ENCODE results near the gene ZSWIM8.
"Not testable (repeated sequence)": the region's sequence is repeated elsewhere in the genome, so short reads cannot be mapped to it uniquely, and the experiment has no call there.

Gene ZSWIM8, protein sequence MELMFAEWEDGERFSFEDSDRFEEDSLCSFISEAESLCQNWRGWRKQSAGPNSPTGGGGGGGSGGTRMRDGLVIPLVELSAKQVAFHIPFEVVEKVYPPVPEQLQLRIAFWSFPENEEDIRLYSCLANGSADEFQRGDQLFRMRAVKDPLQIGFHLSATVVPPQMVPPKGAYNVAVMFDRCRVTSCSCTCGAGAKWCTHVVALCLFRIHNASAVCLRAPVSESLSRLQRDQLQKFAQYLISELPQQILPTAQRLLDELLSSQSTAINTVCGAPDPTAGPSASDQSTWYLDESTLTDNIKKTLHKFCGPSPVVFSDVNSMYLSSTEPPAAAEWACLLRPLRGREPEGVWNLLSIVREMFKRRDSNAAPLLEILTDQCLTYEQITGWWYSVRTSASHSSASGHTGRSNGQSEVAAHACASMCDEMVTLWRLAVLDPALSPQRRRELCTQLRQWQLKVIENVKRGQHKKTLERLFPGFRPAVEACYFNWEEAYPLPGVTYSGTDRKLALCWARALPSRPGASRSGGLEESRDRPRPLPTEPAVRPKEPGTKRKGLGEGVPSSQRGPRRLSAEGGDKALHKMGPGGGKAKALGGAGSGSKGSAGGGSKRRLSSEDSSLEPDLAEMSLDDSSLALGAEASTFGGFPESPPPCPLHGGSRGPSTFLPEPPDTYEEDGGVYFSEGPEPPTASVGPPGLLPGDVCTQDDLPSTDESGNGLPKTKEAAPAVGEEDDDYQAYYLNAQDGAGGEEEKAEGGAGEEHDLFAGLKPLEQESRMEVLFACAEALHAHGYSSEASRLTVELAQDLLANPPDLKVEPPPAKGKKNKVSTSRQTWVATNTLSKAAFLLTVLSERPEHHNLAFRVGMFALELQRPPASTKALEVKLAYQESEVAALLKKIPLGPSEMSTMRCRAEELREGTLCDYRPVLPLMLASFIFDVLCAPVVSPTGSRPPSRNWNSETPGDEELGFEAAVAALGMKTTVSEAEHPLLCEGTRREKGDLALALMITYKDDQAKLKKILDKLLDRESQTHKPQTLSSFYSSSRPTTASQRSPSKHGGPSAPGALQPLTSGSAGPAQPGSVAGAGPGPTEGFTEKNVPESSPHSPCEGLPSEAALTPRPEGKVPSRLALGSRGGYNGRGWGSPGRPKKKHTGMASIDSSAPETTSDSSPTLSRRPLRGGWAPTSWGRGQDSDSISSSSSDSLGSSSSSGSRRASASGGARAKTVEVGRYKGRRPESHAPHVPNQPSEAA (N-terminal part only)

GRCh38 chr10:73785211-73785720, at the start of gene ZSWIM8:
Gene ZSWIM8, plus strand, starts transcription at chr10:73785606. Its CDS starts 273 bp downstream, at chr10:73785879.
- DNase-seq, result peak; percentile 99

- not testable (repeated sequence) for DNase-seq
These were observed 44.7 kb upstream of the ZSWIM8 start for GRCh38 chr10:73740501-73741254.

DNA sequence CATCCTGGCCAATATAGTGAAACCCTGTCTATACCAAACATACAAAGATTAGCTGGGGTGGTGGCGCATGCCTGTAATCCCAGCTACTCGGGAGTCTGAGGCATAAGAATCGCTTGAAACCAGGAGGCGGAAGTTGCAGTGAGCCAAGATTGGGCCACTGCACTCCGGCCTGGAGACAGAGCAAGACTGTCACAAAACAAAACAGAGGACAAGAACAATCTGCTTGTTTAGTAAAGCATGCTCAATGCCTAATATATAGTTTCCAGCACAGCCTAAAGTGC, 43.0 kb upstream of the ZSWIM8 start:
- no peak for DNase-seq

GRCh38 chr10:73743327-73743904, 42.0 kb upstream of the ZSWIM8 start:
- DNase-seq, result no peak

DNA sequence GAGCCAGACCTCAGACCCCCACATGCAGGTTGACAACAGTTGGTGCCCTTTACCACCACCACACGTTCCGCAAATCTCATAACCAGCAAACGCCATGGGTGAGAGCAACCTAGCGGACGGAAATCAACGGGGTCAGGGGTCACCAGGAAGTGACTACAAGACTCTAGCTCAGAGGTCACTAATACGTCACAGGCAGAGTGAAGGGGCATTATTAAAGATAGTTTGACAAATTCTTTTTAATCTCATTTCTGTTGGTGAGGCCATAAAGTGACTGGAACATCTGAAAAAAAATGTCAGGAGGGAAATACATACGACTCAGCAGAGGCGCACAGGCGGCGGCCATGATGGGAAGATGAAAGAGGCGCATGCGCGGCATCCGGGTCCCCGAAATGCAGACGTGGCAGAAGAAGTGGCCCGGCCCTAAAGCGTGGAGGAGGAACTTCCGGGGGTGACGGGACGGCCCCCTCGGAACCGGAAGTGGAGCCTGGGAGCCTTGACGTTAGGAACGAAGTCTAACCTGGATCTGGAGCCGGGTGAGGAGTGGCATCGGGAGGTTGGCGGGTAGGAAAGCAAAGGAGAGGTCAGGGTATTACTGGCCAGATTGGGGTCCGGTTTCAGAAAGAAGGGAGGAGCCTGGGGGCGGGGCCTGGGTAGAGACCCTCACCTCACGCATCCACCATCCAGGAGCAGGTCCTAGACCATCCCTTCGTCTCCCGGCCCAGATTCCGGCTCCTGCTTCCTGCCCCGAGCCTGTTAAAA, 41.3 kb upstream of the ZSWIM8 start, which contains the start of gene SEC24C:
Gene SEC24C (plus strand): TSS at position 468 of the 759 bp plus-strand sequence. CDS start 2,461 bp downstream, outside the sequence.
- DNase-seq, result peak; percentile 99

- peak; percentile 79 to 80 for DNase-seq
These were observed 40.8 kb upstream of the ZSWIM8 start for GRCh38 chr10:73744664-73744975.

DNA sequence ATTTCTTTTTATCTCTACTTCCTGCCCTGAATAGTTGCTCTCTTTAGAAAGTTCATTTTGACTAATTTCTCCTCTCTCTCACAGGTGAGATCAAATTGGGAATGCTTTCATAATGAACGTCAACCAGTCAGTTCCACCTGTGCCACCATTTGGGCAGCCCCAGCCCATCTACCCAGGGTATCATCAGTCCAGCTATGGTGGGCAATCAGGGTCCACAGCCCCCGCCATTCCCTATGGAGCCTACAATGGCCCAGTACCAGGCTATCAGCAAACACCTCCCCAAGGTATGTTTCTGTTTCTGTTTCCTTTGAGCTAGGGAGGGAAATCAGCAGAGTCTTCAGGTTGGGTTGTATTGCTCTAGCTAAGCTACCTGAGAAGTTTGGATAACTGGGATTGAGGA, 38.7 kb upstream of the ZSWIM8 start:
- DNase-seq, result no peak

- no peak for DNase-seq
These were observed 34.6 kb upstream of the ZSWIM8 start for GRCh38 chr10:73750819-73751218.

GRCh38 chr10:73756183-73756582, 29.2 kb upstream of the ZSWIM8 start:
- no peak for DNase-seq

DNA sequence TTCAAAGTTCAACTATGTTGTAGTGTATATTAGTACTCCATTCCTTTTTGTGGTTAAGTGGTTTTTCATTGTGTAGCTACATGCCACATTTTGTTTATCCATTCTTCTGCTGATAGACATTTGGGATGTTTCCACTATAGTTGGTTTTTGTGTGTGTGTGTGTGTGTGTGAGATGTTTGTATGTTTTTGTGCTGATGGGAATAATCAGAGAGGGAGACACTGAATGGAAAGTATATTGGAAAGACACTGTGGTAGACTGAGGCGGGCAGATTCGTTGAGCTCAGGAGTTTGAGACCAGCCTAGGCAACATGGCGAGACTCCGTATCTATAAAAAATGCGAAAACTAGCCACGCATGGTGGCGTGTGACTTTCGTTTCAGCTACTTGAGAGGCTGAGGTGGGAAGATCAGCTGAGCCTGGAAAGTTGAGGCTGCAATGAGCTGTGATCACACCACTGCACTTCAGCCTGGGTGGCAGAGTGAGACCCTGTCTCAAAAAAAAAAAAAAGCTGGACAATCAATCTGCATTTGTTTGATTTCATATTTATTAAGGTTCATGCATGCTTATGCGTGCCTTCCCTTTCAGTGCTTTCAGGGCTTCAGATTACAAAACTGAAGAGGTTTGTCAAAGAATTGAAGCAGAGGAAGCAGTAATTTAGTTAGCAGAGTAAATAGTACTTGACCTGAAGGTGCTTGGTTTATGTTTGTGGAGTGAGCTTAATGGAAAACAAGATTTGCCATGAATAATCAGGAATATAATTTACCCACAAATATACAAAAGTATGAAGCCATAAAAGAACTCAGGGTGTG, 26.5 kb upstream of the ZSWIM8 start:
- no peak for DNase-seq

DNA sequence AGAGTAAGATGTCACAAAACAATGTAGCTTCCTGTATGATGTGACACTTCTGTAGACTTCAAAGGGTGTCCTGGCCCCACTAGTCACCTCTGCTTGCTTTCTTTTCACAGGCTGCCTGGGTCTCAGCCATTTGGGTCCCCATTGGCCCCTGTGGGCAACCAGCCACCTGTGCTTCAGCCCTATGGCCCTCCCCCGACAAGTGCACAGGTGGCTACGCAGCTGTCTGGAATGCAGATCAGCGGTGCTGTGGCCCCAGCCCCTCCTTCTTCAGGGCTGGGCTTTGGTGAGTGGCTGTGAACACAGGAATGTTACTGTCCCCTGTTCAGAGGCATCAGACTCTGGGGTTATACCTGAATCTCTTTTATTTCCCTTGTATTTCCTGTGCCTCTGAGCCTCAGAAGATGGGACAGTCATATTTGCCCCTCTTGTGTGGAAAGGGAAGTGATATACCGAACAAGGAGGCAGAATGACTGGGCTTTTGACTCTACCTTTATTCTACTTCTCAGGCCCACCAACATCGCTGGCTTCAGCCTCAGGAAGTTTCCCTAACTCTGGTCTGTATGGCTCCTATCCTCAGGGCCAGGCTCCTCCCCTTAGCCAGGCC, 25.8 kb upstream of the ZSWIM8 start:
- DNase-seq, result no peak

DNA sequence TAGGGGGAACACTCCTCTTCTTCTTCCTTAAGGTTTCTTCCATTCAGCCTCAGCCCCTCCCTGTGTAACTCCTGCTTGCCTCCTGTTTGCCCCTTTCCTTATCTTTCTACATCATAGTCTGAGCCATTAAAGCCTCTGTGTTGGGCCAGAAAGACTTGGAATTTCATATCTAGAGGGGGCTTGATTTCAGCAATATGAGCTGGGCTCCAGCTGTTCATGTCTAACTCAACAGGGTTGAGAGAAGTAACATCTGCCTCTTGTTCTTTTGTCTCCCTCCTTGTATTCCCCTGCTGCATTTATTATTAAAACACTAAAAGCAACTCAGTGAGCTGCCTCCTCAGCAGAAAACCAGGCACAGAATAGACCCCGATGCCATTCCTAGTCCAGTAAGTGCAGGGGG, 23.6 kb upstream of the ZSWIM8 start:
- DNase-seq, result no peak

DNA sequence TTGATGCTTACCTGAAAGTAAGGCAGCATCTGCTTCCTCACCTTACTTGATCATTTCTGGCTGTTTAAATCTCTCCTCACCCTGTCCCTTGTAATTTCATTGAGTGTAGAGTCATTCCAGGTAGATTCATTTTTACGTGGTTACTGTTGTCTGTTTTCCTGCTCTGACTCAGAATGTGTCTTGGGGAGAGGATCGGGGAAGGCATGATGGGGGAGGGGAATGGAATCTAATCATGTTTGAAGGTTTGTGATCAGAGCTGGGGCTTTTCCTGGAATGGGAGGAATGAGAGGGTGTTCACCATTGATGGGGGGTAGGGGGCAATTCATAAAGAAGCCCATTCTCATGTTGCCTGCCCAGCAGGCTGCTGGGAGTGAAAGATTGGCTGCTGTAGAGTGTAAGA, 22.5 kb upstream of the ZSWIM8 start:
- no peak for DNase-seq

DNA sequence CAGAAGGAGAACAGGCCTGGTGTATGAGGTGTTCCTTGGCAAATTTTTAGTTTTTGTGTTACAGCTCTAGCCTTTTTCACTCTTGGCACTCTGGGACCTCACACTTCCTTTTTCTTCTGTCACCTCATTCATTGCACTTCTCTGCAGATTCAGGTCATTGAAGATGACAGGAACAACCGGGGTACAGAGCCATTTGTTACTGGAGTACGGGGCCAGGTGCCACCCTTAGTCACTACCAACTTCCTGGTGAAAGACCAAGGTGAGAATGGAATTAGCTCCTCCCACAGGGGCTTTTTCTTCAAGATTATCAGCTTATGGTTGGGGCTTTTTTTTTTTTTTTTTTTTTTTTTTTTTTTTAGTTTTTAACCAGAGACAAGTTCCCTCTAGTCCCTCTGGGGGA, 22.1 kb upstream of the ZSWIM8 start:
- DNase-seq, result no peak

- peak in 1 of 2 experiments; percentile 20 for DNase-seq
These were observed 20.3 kb upstream of the ZSWIM8 start for GRCh38 chr10:73765066-73765465.

DNA sequence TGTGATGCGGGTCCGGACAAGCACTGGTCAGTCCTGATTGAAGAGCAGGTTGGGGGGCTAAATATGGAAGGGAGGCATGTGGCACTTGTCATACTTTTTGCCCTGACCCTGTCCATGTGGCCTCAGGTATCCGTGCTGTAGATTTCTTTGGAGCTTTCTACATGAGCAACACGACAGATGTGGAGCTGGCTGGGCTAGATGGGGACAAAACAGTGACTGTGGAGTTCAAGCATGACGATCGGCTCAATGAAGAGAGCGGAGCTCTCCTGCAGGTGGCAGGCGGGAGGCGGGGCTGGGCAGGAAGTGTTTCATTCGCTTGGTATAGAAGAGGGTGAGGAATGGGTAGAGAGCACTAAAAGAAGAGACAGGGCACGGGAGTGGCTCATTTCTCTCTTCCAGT, 16.5 kb upstream of the ZSWIM8 start:
- DNase-seq, result no peak

DNA sequence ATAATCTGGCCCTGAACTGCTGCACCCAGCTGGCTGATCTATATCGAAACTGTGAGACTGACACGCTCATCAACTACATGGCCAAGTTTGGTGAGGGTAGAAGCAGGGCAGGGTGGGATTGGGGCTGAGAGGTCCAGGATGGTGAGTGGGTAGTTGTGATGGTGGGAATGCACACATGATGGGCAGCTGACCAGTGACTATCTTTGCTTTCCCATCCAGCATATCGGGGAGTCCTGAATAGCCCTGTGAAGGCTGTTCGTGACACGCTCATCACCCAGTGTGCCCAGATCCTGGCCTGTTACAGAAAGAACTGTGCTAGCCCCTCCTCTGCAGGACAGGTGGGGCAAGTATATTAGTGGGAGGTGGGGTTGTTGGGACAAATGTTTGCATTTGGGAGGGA, 16.0 kb upstream of the ZSWIM8 start:
- no peak for DNase-seq

- peak; percentile 46 to 70 for DNase-seq
These were observed 13.6 kb upstream of the ZSWIM8 start for GRCh38 chr10:73771722-73772280.
